ENCODE measurements around the gene KCTD14. TPM values are rescaled to one million over a fixed set of nuclear protein-coding genes. Genes with fewer than 3 reads are reported as not detected.
A peak's percentile ranks its signal among the peaks of the same experiment; 100 is the strongest.

The KCTD14 gene, protein sequence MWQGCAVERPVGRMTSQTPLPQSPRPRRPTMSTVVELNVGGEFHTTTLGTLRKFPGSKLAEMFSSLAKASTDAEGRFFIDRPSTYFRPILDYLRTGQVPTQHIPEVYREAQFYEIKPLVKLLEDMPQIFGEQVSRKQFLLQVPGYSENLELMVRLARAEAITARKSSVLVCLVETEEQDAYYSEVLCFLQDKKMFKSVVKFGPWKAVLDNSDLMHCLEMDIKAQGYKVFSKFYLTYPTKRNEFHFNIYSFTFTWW
- total RNA-seq: 10 to 100 TPM; 19.5 to 19.7 TPM

DNA sequence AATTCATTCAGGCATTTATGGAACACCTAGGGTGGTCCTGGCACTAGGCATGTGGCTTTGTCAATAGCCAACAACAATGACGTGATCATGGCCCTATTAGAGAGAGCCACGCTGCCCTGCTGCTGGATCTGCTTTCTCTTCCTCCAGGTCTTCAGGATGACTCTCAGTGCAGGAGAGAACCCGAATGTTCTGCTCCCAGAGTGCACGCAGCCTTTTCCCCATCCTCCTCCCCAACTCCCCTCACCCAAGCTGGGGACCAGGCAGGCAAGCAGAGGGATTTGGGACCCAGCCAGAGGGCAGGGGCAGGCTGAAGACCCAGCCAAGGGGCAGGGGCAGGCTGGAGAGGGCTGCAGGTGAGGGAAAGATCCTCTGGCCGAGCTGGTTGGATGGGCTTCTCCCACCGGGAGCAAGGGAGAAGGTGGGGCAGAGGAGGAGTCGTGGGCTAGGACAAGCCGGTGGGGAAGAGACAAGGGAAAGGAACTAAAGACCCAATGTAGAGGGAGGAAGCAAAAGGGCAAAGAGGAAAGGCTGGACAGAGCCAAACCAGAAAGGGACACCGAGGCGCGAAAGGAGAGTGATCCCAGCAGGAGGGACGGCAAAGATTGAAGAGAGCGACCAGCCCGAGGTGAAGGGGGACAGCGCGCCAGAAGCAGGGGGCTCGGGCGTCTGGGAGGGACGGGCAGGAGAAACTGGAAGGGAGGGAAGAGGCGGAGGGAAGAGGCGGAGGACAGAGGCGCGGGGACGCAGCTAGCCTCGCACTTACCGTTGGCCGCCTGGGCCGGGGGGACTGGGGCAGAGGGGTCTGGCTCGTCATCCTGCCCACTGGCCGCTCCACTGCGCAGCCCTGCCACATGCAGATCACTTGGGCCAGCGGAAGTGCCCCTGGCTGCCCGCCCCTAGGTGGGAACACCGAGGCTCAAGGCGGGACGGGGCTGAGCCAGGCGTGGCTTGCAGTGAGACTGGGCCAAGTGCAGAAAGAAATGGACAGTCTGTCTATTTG is at the start of gene KCTD14:
Gene KCTD14, minus strand, starts transcription at position 880 of the 1,000 bp plus-strand sequence. Its CDS starts 27 bp downstream, at position 853.
- Histone ChIP-seq H3K27me3 (no peaks in the 10 kb centered on the region), H3K9me3 (no peaks in the 10 kb centered on the region), H3K4me3 (peak within 1 kb of the TSS; percentile 55), H3K4me1 (peaks cover 3% of the 10 kb centered on the region), H3K27ac (peak within 1 kb of the TSS; percentile 55), H3K9ac (ENCODE audit: low read depth in 2 of 2, low read length in 2 of 2) (peak within 1 kb of the TSS; percentile 81 to 91), H3K36me3 (no peaks in the 10 kb centered on the region)
- TF ChIP-seq, protein P1, sequence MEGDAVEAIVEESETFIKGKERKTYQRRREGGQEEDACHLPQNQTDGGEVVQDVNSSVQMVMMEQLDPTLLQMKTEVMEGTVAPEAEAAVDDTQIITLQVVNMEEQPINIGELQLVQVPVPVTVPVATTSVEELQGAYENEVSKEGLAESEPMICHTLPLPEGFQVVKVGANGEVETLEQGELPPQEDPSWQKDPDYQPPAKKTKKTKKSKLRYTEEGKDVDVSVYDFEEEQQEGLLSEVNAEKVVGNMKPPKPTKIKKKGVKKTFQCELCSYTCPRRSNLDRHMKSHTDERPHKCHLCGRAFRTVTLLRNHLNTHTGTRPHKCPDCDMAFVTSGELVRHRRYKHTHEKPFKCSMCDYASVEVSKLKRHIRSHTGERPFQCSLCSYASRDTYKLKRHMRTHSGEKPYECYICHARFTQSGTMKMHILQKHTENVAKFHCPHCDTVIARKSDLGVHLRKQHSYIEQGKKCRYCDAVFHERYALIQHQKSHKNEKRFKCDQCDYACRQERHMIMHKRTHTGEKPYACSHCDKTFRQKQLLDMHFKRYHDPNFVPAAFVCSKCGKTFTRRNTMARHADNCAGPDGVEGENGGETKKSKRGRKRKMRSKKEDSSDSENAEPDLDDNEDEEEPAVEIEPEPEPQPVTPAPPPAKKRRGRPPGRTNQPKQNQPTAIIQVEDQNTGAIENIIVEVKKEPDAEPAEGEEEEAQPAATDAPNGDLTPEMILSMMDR (IDR thresholded peaks at IDR 0.05): no peak
- intact Hi-C loops (cut with DNase I): no loop called here
- peak; percentile 73 for DNase-seq

DNA sequence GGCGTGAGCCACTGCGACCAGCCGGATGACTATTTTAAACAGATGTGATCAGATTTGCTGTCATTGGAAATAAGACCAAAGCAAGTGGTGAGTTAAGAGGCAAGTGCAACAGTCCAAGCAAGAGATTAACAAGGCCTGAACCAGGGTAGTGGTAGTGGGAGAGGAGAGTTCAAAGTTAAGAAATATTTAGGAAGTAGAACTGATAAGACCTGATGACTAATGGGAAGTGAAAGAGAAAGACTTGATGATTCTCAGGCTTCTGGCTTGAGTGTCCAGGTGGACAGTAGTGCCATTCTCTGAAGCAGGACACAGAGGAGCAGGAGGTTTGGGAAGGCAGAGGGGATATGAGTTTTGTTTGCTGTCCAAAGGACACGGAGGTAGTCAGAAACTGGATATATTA is 49.4 kb upstream of the KCTD14 start:
- peaks cover 7% of the 10 kb centered on the region for H3K4me1 ChIP-seq
- no peaks in the 10 kb centered on the region for H3K36me3 ChIP-seq
- DNase-seq: no peak
- no peaks in the 10 kb centered on the region for H3K27me3 ChIP-seq
- H3K27ac ChIP-seq: no peak overlapping the region
- no peak overlapping the region for H3K9ac ChIP-seq (ENCODE audit: low read depth in 2 of 2, low read length in 2 of 2)
- intact Hi-C loops (cut with DNase I): no loop called here
- no peak overlapping the region for H3K4me3 ChIP-seq
- TF ChIP-seq, protein P1 (IDR thresholded peaks at IDR 0.05): no peak
- H3K9me3 ChIP-seq: no peaks in the 10 kb centered on the region

DNA sequence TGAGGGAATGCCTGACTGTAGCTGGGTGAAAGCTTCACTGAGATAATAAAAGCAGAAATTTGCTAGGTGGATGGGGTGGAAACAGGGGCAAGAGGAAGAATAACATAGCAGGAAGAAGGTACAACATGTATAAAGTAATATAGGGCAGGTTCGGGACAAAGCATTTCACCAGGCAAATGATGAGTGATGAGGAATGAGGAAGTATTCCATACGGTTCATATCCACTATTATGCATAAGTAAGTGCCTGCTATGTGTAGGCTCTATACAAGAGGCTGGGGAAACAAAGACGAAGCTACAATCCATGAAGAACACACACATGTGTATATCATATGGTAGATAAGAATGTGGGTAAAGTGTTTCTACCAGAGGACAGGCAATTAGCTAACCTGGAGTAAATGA is 48.6 kb upstream of the KCTD14 start:
- Histone ChIP-seq H3K4me1 (peaks cover 4% of the 10 kb centered on the region), H3K9me3 (no peaks in the 10 kb centered on the region), H3K27me3 (no peaks in the 10 kb centered on the region), H3K9ac (ENCODE audit: low read depth in 2 of 2, low read length in 2 of 2) (no peak overlapping the region), H3K27ac (no peak overlapping the region), H3K4me3 (no peak overlapping the region), H3K36me3 (no peaks in the 10 kb centered on the region)
- no peak for DNase-seq
- intact Hi-C loops (cut with DNase I): no loop called here
- TF ChIP-seq, protein P1 (IDR thresholded peaks at IDR 0.05): no peak

DNA sequence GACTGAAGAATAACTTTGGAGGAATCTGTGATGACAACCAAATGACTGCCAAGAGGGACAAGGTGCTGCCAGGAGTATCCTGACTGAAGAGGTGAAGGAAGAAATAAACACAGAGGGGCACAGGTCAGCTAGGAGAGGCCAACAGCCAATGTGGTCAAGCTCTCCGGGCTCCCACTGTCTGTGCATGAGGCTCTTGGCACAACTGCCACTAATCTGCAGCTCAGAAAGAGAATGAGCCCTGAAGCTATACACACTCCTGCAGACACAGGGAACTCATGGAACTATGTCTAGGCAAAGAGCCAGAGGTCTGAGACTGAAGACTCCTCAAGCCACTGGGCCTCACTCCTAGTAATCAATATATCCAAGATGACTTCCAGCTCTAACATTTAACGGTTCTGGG is 47.5 kb upstream of the KCTD14 start:
- Histone ChIP-seq H3K9me3 (no peaks in the 10 kb centered on the region), H3K27ac (no peak overlapping the region), H3K27me3 (no peaks in the 10 kb centered on the region), H3K4me1 (no peaks in the 10 kb centered on the region), H3K4me3 (no peak overlapping the region), H3K36me3 (no peaks in the 10 kb centered on the region), H3K9ac (ENCODE audit: low read depth in 2 of 2, low read length in 2 of 2) (no peak overlapping the region)
- DNase-seq: no peak
- intact Hi-C loops (cut with DNase I): no loop called here
- TF ChIP-seq, protein P1 (IDR thresholded peaks at IDR 0.05): no peak

DNA sequence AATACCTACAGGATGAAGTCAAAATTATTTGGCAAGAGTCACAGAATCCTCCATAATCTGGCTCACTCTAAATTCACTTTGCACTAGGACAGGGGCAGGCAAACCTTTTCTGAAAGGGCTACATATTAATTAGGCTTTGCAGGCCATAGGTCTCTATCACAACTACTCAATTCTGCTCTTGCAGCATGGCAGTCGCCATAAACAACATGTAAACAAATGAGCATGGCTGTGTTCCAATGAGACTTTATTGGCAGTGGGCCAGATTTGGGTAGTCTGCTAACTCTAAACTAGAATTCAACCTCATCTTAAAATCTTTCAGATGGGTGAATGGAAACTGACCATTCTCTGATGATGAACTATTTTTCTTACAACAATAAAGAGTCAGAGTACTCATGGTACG is 46.4 kb upstream of the KCTD14 start:
- Histone ChIP-seq H3K9ac (ENCODE audit: low read depth in 2 of 2, low read length in 2 of 2) (no peak overlapping the region), H3K27ac (no peak overlapping the region), H3K27me3 (no peaks in the 10 kb centered on the region), H3K4me3 (no peak overlapping the region), H3K36me3 (no peaks in the 10 kb centered on the region), H3K9me3 (no peaks in the 10 kb centered on the region), H3K4me1 (no peaks in the 10 kb centered on the region)
- DNase-seq: no peak
- intact Hi-C loops (cut with DNase I): no loop called here
- TF ChIP-seq, protein P1 (IDR thresholded peaks at IDR 0.05): no peak
